HG03442 (cell line): ENCODE results near the gene CARD9.

Experiments
- ATAC-seq: cut with Tn5 transposase; IDR thresholded peaks from one replicate; pipeline ENCODE4 v1.9.1; 2021; ENCODE audit warnings: mild to moderate bottlenecking, moderate library complexity; ENCODE audit not compliant: unreplicated experiment

Gene CARD9

DNA sequence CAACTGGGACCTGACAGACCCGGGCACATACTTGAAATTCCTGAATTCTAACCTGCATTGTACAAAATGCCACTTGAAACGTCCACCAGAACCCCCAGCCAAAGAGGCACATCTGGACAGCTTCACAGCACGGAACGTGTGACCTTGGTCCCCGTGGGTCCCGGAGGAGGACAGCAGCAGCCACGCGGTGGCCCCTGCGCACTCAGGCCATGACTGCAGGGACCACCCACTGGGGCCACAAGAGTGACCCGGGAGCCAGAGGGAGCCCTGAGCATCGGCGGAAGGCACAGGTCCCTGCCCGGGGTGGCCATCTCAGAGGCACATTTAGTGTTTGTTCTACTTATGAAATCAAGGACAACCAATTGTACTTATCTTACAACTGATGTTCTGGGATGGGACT lies 28.6 kb upstream of the CARD9 start:
- no peak for ATAC-seq

DNA sequence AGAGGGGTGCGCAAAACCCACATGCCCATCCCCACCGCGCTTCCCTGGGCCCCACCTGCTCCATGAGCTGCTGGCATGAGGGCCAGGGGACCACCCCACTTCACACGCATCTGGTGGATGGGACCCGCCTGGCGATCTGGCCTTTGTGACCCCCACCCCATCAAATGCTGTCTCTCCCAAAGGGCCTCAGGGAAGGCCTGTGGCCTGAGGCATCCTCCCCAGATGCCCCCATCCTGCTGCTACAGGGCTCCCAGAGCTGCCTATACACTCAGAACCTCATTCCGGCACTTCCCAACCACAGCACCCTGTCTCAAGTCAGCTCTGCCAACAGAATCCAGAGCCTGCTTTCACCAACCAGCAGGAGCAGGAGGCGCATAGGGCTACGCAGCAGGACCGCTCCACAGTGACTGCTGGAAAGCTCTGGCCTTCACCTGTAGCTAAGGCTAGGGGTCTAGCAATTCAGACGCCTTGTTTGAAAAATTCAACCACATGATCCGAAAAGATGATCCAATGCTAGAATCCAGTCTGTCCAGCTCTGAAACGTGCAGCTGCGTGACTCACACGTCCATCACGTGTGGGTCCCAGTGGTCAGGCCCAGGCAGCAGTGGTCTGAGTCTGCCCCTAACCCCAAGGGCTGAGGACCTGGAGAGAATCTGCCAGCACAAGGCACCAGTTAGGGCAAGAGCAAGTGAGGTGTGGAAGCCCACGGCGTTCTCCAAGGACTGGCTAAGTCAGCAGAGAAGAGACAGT lies 27.9 kb upstream of the CARD9 start:
- no peak for ATAC-seq

DNA sequence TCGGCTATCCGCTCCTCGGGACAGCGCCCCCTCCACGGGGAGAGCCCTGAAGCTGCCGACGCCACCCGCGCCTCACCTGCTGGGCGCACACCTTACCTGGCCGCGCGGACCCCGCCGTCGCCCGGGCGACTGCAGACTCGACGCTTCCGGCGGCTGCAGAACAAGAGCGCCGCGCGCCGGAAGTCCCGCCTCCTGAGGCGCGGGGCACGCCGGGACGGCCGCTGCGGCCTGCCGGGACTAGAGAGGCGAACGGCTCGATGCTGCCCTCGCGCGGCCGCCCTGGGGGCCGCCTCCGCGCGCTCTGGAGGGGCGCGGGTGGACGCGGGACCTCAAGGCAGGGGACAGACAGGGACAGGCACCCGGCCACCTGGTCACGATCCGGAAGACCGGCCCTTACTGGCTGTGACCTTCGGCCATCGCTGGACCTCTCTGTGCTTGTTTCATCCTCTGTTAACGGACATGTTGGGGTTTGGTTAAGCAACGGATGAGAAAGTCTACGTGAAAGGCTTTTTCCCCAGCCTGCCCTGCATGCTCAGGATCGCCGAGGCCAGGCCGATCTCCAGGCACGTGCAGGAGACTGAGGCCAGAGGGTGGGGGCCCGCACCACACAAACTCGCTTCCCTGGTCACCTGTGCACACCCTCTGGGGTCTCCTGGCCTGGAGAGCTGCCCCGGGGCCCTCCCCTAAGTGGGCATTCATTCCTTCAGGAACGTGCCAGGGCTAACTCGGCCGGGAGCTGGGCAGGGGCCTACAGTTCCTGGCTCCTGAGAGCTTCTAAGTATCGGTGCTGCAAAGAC lies 26.8 kb upstream of the CARD9 start, which contains the start of gene SNAPC4:
SNAPC4 (minus strand) TSS at position 133 of the 797 bp plus-strand sequence. CDS start 1,742 bp downstream, outside the sequence.
- peak; percentile 74 for ATAC-seq

DNA sequence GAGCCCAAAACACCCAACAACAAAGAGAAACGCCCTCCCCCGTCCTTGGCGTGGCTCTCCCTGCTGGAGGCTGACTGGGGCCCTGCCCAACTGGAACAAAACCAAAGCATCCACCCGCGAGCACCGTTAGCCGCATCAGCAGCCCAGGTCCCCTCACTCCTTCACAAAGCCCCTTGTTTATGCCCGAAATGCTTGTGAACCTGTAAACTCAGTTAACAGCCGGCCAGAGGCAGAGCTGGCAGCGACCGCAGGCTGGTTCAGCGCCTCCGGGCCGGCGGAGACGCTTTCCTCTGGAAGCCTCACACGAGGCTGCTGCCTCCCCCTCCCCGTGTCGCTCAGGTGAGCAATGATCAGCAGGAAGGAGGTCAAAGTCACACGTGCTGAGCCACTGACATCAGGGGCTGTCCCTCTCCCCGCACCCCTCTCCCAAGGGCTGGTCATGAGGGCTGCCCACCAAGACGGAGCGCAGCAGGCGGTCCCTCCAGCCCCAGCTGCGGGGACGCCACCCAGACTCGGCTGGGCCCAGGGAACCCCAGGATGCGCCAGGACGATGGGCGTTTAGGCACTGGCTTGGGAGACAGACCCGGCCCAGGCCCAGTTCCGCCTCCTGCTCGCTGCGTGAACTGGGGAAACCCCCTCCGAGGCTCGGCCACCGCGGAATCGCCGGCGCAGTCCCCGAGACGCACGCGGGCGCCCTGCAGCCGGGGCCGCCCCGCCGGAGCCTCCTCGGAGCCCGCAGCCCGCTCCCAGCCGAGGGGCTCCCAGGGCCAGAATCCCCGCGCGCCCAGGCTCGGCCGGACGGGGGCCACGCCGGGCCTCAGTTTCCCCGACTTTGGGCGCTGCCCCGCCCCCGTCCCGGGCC lies 25.9 kb upstream of the CARD9 start:
- peak; percentile 17 for ATAC-seq

DNA sequence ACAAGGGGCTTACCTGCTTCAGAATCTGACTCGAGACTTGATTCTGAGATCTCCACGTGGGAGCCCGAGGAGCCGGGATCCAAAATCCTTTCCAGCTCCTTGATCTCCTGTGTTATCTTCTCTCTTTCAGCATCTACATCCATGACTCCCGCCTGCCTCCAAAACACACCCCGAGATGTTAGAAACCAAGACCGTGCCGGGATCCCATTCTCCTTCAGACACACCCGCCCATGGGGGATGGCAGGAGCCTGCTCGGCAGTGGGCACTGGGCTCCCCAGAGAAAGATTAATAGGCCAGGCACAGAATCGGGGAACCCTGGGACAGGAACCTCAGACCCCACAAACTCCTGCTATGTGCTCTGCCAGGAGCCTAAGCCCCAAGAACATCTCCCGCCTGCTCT lies 24.8 kb upstream of the CARD9 start:
- no peak for ATAC-seq

DNA sequence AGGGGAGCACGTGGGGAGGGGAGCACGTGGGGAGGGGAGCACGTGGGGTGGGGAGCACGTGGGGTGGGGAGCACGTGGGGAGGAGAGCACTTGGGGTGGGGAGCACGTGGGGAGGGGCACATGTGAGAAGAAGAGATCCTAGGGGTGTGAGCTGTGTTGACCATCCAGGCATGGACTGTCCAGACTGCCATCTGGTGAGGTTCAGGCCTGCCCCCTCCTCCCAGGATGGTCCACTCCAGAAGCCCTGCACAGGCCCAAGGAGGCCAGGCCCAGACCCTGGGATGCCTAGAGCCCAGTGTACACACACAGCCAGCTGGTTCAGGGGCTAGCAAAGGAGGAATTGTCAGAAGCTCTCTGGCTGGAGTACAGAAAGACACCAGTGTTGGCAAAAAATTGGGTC lies 24.2 kb upstream of the CARD9 start:
- ATAC-seq: no peak

DNA sequence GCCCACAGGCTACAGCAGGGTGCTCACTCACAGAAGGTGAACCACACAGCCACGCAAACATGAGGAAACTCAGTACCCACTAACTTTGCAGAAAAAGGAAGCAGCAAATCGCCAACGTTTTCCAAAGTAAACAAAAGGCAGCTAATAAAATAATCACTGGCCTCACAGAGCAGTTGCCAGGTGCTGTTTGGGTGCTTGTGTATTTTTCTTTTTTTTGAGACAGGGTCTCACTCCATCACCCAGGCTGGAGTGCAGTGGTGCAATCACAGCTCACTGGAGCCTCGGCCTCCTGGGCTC lies 22.7 kb upstream of the CARD9 start:
- ATAC-seq: no peak

DNA sequence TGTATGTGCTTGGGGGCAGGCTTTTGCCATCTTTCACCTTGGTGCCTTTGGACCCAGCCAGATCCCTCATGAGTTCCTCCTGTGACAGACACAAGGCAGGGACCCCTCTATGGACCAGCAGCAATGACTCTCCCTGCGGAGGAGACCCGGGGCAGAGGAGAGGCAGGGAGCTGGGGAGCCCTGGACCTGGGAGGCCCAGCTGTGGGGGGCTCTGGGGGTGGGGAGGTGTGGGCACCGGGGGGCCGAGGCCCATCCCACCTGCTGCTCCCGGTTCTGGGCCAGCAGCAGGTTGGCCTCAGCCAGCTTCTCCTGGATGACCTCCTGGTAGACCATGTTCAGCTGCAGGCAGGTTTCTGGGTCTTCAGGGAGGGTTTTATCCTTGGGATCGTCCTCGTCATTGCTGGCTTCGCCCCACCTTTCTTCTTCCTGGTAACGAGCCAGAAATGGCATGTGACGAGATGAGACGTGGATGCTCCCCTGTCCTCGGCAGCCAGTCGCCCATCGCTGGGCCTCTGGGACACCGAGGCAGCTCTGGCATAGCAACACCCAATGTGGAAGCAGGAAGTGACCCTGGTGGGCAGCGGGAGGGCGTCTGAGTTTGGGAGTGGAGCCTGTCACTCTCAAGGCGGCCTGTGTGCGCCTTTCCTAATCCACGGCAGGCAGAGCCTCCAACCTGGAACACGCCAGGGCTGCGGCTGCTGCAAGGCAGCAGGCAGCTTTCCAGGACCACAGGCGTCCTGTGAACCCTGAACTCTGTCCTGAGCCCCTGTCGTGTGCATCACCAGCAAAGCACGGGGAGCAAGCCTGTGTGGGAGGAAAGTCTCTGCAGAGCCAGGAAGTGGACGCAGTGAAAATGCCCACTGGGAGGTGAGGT lies 22.1 kb upstream of the CARD9 start:
- no peak for ATAC-seq

DNA sequence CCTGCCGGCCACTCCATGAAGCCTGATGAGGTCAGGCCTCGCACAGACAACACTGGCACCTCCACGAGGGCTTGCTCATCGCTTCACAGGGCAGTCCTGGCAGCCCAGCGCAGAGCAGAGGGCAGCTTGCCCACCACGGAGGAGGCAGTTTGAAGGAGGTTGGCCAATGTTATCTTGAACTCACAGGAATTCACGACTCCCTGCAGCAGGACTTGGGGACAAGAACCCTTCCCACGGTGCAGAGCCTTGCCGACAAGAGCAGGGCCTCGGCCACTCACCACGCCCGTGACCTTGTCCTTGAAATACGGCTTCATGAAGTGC lies 21.5 kb upstream of the CARD9 start:
- no peak for ATAC-seq

DNA sequence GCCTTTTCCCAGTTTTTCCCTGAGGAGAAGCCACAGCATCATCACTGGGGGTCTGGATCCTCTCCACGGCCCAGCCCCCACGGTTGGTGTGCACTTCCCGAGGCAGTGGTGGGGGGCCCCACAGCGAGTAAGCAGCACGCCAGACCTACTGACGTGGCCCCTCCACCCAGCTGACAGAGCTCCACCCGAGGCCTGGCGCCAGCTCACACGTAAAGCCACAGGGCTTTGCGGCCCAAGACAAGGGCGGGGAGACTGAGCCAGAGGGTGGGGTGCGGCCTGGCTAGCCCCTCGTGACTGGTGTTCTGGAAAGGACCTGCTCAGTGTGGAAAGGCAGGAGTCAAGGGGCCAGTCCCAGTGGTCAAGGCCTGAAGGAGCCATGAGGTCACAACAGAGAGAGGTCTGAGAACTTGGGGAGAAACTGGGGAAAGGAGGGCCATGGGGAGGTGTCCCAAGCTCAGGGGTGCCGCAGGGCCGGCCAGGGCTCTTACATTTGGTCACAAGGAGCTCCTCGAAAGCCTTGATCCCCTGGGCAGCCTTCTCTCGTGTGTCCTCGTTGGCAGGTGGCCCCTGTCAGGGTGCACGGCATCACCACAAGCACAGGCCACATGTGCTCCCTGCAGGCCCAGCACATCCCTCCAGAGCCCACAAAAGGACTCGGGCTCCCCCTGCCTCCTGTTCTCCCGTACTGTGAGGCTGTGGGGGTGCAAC lies 21.0 kb upstream of the CARD9 start:
- ATAC-seq: no peak

DNA sequence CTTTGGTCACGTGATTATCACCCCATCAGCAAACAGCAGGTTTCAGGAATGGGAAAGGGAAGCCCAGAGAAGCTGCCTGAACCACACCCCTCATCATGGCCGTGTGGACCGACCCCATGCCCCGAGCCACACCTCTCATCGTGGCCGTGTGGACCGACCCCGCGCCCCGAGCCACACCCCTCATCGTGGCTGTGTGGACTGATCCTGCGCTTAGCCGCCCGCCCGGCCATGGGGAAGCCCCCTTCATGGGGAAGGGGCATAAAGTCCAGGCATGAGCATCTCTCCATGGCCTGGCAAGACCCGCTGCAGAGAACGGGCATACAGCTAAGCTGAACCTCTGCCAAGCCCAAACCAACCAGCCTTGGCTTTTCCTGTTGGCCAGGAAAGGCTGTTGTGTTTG lies 20.1 kb upstream of the CARD9 start:
- ATAC-seq: no peak

DNA sequence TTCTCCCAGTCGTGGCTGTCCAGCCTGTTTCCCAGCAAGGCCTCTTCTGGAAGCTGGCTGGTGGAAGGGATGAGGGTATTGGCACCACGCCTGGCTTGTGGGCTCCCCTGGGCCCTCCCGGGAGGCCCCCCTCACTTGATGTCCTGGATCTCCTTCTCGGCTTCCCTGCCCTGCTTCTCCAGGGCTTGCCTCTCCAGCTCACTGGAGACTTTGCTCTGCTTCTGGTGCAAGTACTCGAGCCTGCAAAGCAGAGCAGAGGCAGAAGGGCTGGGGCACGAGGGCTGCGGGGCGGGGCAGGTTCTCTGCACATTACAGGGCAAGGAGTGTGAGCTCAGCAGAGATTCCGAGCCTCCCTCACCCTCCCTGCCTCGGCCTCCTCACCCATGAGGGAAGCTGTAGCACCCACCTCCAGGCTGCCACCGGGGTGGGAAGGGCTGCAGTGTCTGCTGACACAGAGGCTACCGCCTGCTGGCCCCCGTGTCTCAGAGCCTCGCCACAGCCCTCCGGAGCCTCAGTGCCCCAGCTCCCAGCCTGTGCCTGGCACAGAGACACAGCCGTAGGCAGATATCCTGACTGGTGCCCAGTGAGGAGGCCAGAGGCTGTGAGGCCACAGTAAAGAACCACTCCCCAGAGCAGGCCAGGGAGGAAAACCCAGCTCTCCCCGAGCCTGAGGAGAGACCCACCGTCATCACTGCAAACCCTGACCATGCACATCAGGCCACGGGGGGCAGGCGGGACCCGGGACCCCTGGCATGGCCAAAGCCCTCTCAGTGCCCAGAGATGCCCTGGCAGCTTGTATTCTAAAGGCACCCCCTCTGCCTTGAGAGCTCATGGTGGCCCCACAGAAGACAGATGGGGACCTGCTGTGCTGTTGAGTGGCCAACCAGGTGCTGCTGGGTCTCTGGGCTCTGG lies 19.3 kb upstream of the CARD9 start:
- no peak for ATAC-seq

DNA sequence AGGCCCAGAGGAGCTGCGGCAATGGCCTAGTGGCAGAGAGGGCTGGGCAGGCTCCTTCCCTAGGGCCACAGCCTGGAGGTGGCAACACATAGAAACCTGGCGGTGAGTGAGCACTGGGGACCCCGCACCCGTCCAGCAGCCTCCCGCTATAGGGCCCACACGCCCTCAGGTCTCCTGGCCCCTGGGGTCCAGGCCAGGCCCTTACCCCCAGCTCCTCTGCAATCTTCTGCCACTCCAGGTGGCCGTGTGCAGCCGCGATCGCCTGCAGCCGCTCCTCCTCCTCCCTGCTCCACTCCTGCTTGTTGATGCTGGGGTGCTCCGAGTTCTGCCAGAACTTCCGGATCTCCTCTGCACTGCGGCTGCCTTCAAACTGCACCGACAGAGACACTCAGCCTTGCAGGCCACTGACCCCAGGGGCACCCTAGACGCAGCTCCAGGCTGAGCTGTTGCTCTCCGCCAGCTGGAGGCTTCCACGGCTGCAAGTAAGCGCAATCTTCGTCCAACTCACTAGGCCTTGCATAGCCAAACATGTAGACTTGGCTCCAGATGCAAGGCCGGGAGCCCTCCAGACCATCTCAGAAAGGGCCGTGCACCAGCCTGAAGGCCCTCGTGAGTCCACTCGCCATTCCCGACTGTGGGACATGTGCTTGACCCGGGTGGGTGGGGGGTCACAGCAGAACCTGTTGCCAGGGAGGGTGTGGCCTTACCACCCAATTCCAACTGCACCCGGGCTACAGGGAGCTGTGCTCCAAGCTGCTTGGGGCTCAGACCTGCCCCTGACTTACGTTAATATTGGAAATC lies 18.5 kb upstream of the CARD9 start:
- no peak for ATAC-seq

DNA sequence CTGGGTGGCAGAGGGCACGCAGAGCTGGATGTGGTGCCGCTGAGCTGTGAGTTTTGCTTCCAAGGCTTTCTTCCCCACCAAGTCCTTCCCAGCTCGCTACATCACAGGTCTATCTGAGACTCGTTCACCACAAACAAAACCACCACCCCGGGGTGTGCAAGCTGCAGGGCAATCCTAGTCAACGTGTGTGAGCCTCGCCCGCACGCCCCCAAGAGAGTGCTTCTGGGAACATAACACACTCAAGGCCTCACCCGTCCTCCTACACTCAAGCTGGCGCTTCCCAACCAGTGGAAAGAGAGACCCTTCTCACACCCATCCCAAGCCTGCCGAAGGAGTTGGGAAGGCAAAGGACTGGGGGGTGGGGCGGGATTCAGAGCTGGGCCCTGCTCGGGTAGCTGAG lies 15.9 kb upstream of the CARD9 start:
- ATAC-seq: no peak

DNA sequence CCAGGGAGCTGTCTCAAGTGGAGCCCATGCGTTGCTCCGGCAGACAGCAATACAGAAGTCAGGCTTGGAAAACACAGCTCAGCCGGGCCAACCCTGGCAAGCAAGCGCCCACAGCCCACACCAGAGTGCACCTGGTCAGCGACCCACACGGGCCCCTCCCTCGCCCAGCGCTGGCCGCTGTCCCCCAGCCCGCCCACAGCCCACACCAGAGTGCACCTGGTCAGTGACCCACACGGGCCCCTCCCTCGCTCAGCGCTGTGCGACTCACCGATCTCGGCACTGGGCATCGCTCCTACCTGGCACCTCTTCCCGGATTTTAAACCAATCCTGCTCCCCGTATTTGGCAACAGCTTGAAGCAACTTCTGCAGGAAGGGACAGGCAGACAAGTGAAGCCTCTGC lies 13.7 kb upstream of the CARD9 start:
- no peak for ATAC-seq

DNA sequence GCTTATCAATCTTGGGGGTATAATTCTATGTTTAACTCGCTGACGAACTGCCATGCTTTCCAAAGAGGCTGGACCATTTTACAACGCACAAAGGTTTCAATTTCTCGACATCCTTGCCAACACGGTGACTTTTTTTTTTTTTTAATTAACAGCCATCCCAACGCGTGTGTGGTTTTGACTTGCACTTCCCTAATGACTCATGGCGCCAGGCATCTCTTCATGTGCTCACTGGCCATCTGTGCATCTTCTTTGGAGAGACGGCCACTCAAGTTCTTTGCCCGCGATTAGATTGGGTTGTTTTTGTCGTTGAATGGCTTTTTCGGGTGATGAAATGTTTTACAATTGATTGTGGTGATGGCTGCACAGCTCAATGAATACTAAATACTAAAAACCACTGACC lies 12.5 kb upstream of the CARD9 start:
- ATAC-seq: no peak

DNA sequence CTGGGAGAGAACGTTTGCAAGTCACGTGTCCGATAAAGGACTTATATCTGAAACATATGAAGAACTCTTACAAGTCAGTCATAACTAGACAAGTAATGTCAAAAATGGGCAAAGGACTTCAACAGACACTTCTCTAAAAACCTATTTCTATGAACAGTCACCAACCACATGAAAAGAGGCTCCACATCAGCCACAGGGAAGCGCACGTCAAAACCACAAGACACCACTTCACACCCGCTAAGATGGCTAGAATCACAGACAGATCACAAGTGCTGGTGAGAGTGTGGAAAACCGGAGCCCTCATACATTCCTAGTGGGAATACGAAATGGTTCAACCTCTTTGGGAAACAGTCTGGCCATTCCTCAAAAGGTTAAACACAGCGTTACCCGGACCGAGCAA lies 11.5 kb upstream of the CARD9 start:
- no peak for ATAC-seq

DNA sequence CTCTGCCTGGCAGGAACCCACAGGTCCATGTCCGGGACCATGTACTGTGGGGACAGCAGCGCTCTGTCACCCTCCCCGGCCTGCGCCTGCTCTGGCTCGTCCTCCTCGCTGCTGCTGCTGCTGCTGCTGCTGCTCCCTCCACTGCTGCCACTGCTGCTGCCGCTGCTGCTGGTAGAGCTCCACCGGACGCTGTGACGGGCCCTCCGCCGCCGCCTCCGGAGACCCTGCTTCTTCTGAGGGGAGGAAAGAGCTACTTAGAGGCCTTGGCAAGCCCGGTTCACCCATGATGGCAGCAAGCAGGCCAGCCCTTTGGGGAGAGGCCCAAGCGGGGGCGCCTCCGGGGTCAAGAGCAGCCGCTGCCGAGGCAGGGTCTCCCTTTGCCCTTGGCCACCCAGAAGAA lies 10.0 kb upstream of the CARD9 start:
- no peak for ATAC-seq
